GM18508 (cell line): ENCODE data around the gene GUCY1A2.
"Not testable (repeated sequence)": the region's sequence is repeated elsewhere in the genome, so short reads cannot be mapped to it uniquely, and the experiment has no call there.

Experiments
- ATAC-seq: cut with Tn5 transposase; IDR thresholded peaks from one replicate; pipeline ENCODE4 v1.9.1; 2021; ENCODE audit warnings: moderate number of reproducible peaks; ENCODE audit not compliant: insufficient read depth, unreplicated experiment

The GUCY1A2 gene

DNA sequence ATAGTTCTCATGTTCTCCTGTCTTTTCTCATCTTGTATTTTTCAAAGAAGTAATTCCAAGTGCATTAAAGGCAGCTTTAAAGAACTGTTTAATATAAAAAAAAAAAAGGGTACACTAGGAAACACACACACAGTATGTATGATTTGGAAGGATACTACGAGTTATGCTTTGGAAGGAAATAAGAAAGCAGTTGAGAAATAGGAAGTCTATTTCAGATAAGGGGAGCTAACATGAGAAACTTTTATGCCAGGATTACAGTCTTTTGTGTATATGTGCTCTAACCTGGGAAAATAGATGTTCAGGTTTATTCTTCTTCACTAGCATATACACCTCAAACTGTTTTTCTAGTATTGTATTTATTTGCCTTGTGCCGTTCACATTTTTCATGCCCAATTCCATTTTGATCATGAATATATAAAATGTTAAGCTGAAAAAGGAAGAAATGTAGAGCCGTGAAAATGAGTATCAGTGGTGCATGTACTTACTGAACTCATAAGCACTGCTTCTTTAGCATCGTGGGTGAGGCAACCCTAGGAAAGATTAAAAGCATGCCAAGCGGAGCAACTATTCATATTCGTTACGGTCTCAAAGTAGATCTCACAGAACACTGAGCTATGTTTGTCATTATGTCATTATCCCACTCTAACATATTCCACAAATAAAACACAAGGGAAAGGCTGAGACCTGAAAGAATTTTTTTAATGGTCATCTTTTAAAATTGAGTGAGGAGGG, 59.6 kb downstream of the GUCY1A2 start:
- no peak for ATAC-seq

DNA sequence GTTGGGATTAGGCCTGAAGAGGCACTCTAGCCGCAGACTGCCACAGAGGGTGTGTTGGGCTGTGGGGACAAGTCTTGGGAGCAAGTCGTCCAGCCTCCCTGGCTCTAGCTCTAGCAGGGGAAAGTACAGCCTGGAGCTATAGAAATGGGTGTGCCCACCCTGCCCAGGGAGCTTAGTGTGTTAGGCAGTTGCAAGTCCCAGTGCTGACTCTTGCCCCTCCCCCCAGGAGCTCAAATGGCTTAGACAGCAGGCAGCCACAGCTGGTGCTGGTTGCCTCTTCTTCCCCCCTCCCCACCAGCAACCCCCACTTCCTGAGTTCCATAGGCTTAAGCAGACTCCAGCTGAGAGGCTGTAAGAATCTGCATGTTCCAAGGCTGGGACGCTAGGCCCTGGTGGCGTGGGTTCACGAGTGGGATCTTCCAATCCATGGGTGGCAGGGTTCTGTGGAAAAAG, 61.2 kb downstream of the GUCY1A2 start:
- ATAC-seq = no peak

DNA sequence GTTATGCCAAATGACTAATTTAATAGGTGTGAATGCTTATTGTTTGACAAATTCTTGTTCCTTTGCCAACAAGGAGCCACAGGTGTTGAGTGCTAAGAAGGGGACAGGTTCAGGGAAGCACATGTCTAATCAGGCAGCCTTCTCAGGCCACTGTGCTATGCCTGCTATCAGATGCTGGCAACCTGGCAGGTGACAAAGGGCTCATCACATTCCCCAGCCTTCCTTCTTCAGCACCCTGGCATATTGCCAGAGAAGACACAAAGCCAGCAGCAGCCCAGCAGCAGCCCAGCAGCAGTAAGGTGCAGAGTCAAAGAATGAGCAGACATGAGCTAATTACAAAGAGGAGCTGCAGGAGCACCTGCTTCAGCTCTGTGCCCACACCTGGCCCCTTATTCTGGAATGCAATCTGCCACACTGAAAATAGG, 68.2 kb downstream of the GUCY1A2 start:
- no peak for ATAC-seq

DNA sequence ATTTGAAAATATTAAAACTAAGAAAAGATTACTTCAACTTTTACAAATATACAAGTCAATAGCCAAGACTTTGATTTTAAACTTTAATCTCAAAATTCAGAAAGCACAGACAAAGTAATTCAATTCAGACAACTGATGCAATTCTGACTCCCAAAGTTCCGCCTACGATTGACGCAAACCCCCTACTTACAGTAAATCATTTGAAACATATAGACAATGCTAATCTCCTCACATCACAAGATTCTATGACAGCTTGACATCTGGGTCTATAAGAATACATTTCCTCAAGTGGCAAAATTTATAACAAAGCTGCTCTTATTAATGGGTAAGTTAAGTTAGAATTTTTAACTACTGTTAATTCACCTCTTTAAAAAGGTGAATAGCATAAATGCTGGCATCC, 75.2 kb downstream of the GUCY1A2 start:
- ATAC-seq = no peak

DNA sequence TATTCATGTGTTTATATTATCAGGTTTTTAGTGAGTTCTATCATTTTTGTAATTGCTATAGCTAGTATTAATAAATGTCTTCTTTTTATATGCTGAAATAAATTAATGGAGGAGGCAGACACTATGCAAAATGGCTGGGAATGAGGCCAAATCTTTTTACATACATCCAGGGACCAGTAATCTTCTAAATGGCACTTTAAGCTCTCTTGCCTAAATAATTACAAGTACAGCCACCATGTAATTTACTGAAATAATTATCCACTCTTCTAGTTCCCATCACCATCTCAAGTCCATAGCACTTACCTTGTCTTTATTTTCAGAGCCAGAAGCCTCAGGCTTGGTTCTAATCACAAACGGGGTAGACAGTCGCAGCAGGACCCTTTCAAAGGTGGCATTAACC, 79.1 kb downstream of the GUCY1A2 start:
- no peak for ATAC-seq

DNA sequence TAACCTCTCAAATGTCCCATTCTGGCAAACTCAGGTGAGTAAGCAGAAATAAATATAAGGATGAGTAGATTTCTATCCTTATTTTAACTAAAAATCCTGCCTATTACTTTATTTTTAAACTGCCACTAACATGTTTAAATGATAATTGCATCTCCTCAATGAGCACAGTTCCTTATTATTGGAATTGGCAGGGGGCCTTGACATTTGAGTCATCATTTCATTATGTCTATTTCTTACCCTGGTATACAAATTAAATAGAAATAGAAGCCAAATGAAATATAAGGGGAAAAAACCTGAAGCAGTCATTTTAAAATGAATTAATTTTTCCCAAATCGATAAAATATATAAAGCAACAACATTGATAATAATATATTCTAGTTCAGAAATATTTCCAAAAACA, 81.2 kb downstream of the GUCY1A2 start:
- no peak for ATAC-seq

DNA sequence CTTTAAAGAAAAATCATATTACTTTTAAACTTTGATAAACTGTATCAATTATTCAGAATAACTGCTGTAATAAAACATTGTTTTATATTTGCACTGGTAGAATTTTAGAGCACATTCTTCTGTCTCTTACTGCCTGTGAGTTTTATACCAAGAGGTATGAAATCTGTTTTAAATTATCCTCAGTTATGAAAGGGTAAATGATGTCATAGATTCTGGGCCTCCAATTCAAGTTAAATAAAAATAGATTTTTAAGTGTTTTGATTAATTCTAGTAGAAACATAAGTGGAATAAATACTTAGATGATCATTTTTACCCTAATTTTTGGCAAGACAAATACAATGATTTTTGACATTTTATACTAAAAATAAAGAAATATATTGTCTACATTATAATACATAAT, 93.0 kb downstream of the GUCY1A2 start:
- no peak for ATAC-seq

DNA sequence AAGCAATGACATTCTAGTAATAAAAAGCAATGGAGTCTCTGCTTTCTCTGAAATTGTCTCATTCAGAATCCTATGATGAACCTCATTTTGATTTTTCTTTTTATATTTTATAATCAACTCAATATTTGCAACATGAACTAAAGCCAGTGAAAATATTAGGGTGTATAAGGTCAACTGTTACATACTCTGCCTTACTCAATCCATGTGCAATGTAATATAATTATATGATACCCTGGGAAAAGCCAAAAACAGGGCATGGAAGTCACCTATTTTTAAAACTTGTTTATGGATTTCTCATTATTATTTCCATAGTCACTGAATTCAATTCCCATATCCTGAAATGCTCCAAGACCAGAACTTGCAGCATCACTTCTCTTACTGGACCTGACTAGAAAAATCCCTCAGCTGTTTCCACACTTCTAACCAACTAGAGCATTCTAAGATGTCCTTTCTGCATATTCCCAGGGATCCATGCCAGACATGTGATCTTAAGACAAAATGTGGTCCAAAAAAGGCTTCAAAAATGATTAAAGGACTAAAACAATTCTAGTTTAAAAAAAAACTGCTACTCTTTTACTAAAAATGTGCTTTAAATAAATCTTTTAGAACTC, 97.3 kb downstream of the GUCY1A2 start:
- ATAC-seq = no peak

DNA sequence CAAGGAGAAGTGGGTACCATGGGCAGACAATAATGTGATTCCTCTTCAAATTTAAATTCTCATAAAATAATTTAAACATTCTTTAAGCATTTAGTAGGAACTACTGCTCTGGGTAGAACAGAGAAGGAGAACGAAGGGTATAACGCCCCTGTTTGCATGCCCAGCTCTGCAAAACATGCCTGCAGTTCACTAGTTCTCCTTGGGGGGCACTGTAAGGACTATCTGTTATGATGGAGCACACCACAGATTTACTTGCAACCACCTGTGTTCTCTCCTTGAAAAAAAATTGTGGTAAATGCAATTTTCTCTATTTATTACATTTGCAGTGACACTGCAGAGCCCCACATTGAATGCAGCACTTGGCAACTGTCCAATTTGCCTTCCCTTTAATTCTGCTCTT, 100.3 kb downstream of the GUCY1A2 start:
- ATAC-seq = peak; percentile 48

DNA sequence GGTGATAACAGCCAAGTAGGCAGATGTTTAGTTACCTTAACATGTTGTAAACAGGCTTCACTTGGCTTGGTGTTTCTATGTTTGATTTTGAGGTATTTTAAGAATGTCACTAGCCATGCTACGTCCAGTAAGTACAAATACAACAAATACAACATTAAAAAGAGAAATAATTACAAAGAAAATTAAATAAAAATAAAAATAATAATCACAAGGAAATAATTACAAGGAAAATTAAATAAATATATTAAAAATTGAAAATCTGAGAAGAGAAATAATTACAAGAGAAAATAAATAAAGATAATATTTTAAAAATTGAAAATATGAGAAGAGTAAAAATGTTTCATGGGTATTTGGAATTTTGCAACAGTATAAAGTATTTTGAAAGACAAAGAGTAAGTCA, 103.9 kb downstream of the GUCY1A2 start:
- no peak for ATAC-seq

DNA sequence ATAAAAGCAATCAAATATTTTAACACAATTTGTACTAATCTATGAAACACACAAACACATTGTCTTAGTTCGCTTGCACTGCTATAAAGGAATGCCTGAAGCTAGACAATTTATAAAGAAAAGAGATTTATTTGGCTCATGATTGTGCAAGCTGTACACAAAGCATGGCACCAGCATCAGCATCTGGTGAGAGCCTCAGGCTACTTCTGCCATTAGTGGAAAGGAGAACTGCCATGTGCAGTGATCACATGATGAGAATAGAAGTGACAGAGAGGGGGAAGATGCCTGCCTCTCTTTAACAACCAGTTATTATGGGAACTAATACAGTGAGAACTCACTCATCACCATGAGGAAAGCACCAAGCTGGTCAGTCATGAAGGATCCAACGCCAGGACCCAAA, 105.1 kb downstream of the GUCY1A2 start:
- ATAC-seq = no peak

DNA sequence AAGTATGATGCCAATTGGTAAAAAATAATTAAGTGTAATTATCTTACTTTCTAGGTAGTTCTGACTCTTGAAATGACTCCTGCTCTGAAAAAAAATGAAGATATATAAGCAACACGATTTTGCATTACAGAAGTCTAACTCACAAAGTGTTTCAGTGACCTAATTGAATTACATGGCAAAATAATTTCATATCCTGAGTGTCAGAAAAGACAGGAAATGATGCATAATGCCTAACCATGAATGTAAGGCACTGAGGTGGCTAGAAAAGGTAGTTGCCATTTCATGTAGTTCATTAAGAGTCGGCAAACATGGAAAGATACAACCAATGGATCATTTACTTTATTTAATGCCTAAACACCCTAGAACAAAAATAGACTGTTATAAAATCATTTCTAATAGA, 113.5 kb downstream of the GUCY1A2 start:
- ATAC-seq = no peak

DNA sequence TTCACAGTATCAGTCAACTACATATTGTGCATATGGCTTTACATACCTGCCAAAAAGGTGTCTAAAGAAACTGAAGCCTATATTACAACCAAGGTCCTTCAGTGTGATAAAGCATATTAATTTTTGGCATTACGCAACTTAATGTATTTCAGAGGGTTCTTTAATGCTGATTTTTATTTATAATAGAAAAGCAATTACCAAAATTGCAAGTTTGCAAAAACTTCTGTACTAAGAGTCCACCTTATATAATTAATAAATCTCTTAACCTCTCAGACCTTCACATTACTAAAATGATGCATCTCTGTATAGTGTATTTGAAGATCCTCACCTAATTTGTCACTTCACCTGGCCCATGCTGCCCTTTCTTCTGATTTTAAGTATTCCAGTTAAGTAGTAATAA, 128.6 kb downstream of the GUCY1A2 start:
- no peak for ATAC-seq

DNA sequence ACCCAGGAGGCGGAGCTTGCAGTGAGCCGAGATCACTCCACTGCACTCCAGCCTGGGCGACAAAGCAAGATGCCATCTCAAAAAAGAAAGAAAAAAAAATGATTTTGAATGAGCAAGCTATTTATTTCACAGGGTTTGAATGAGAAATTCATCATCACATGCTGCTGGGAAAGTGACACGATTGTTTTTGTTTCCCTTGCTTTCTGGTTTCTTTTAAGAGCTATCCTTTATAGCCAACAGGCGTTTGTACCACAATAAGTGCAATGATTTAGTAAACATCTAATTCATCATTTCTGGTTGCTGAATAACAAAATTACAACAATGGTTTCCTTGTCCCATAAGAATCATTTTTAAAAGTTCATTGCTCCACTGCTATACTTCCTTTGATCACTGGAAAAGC, 129.9 kb downstream of the GUCY1A2 start:
- no peak for ATAC-seq

DNA sequence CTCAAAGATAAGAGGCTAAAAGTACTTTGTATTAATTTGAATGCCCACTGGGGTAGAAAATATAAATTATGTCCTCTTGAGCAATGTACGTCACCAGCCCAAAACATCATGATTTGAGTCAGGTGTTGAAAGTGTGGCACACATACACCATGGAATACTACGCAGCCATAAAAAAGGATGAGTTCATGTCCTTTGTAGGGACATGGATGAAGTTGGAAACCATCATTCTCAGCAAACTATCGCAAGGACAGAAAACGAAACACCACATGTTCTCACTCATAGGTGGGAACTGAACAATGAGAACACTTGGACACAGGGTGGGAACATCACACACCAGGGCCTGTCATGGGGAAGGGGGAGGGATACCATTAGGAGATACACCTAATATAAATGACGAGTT, 134.6 kb downstream of the GUCY1A2 start:
- ATAC-seq = not testable (repeated sequence)

DNA sequence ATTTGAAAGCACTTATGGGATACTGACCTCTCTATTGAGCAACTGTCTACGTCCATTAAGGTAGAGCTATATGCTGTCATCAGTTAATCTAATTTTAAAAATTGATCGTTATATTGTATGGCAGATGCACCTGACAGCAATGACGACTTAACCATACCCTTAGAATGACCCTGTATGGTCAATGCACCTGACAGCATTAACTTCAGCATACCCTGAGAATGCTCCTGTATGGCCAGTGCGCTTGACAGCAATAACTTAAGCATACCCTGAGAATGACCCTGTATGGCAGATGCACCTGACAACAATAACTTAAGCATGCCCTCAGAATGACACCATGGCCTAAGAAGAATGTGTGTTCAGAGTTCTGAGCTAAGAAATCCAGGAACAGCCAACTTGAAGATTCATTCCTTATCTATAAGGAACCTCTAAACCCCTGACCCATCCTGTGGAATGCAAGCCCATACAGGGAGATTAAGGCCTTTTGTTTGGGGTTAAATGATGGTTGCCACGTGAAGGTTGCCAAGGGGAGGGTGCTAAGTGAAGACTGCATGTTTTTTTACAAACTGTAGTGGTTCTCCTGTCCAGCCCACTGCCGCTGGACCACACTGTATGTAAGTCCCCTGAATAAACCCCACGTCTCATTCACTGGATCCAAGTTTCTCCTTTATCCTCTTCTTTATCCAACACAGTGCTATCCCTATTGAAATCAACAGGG, 138.3 kb downstream of the GUCY1A2 start:
- no peak for ATAC-seq

DNA sequence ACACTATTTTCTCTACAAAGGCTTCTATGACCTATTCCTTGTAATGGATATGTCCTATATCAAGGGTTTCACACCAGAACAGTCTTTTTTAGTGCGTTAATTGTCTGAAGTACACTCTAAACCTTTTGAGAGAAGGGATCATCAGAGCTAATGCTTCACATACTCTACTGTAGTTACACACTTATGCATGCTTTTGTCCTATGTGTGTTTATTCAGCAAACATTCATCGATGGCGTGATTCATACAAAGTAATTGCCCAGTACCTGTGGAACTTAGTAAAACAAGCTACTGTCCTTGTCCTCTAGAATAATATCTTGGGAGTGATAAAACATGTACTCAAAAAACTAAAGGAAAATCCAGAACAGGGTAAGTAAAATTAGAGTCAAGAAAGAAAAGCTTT, 139.2 kb downstream of the GUCY1A2 start:
- no peak for ATAC-seq

DNA sequence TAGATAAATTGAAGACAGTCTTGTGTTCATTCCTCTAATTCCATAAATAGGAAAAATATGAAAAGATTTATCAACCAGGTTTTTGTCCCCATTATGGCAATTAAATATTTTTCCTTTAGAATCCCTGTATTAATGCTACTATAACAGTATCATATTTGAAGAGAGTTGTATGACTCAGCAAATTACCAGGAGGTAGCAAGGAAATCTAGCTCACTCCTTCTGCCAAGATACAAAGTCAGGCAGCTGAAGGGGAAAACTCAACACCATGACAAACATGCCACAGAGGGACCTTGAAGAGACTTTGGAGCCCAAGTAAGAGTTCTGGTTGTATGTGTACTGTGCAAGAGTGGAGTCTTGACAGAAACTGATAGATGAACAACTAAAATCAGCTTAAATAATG, 143.3 kb downstream of the GUCY1A2 start:
- no peak for ATAC-seq

DNA sequence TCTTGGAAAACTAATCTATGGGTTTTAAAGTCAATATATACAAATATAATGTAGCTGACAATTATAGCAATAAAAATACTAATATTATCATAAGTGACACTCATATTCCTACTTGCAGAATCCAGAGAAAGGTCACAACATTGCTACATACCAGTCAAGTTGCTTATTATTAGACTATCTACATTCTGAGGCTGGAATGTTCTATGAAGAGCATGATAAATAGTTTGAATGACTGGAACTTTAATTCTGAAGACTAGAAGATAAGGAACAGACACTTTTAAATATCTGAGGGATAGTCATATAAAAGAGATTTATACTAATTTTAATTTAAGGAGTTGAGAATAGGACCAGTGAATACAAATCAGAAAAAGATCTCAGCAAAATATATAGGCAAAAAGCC, 146.0 kb downstream of the GUCY1A2 start:
- ATAC-seq = no peak

DNA sequence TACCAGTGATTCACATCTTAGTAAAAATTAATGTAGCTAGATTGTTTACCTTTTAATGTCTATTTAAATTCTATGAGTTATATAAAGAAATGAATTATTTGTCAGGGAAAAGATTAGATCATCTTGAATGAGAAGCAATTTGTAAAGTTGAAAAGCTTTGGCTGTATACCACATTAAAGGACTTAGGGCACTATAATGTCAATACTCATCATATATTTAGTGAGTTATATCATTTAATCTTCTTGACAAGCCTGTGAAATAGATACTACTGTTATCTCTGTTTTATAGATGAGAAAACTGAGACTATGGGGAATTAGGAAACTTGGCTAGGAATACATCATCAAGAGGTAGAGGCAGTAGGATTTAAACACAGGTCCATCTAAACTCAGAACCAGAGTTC, 160.1 kb downstream of the GUCY1A2 start:
- no peak for ATAC-seq

DNA sequence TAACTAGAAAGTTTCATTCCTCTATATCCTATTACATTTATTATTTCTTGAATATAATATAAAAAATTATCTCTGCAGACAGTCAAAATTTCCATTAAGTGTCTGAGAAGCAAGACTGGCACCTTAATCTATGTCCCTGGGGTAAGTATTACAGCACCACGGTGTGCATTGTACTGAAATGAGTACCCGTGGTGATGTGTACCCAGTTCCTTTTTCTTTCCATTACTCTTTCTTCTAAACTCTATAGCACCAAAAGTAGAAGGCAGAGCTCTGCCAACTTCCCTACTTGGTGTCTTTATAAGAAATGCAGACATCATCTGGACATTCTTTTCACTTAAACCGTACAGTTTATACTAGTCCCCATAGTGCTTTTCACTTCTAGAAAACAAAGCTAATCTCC, 161.7 kb downstream of the GUCY1A2 start:
- no peak for ATAC-seq

DNA sequence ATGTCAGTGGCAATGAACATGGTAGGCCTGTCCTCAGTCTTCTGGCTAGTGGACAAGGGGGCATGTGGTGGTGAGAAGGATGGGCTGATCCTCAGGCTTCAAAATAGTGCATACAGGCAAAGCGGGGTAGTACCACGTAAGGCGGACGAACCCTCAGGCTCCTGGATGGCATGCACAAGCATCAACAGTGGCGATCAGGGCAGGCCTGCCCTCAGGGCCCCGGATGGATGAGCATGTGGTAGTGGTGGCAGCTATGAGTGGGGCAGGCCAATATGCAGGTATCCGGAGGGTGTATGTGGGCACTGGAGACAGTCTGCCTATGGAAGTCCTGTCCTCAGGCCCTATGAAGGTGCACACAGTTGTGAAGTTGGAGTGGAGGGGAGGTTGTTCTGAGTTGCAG, 163.8 kb downstream of the GUCY1A2 start:
- ATAC-seq = no peak
